Activated B cell treated with CpG ODN at 0.5 μM for 24 hours (primary cell): ENCODE measurements around the gene CNGB1. TPM values are rescaled to one million over a fixed set of nuclear protein-coding genes. Genes with fewer than 3 reads are reported as not detected.

Experiments
- ATAC-seq: fragments of 200-7000 bp; cut with Tn5 transposase; one replicate; pipeline ENCODE4 v1.10.0; 2021; ENCODE audit warnings: low read depth, mild to moderate bottlenecking, moderate library complexity
- CTCF ChIA-PET: fragments of 350-600 bp; sonication (Branson Sonifier 250); formaldehyde crosslinking; loops from one replicate; lab custom pipeline; 2021; ENCODE audit warnings: antibody characterized with exemption; lab: Charles Lee
- POLR2A ChIA-PET: fragments of 350-600 bp; sonication (Branson Sonifier 250); formaldehyde crosslinking; loops from one replicate; lab custom pipeline; 2021; ENCODE audit warnings: antibody characterized with exemption; lab: Charles Lee
- DNase-seq: peaks from one replicate; pipeline ENCODE4 v3.0.0; 2022
- H3K27ac Mint-ChIP-seq: one replicate; pipeline ENCODE4 v1.8.0; 2020; ENCODE audit warnings: mixed read lengths
- H3K27me3 Mint-ChIP-seq: one replicate; pipeline ENCODE4 v1.8.0; 2021; ENCODE audit warnings: mixed read lengths
- H3K36me3 Mint-ChIP-seq: one replicate; pipeline ENCODE4 v1.8.0; 2021; ENCODE audit warnings: low read depth, mixed read lengths
- H3K4me1 Mint-ChIP-seq: one replicate; pipeline ENCODE4 v1.8.0; 2021; ENCODE audit warnings: mixed read lengths
- H3K4me3 Mint-ChIP-seq: one replicate; pipeline ENCODE4 v1.8.0; 2020; ENCODE audit warnings: mild to moderate bottlenecking, mixed read lengths
- H3K9me3 Mint-ChIP-seq: one replicate; pipeline ENCODE4 v1.8.0; 2020; ENCODE audit warnings: mixed read lengths
- CTCF ChIP-seq: fragments of 200-600 bp; IDR thresholded peaks from one replicate; pipeline ENCODE4 v1.8.0; 2022; ENCODE audit warnings: antibody characterized with exemption, mild to moderate bottlenecking
- intact Hi-C: fragments of 100-400 bp; cut with micrococcal nuclease; formaldehyde crosslinking; loops from one replicate; pipeline ENCODE4 v1.15.1; 2024
- total RNA-seq: library from RNA; stranded (reverse); gene quantifications from 2 replicates; pipeline ENCODE4 v1.2.3, GENCODE V29; 2022

Gene CNGB1
- total RNA-seq, 1 donor from 2014 or later = not detected

- Mint-ChIP-seq H3K36me3 (no peaks in the 10 kb centered on the region), H3K4me1 (no peaks in the 10 kb centered on the region), H3K27ac (no peak overlapping the region), H3K9me3 (peaks cover 4% of the 10 kb centered on the region), H3K4me3 (no peak overlapping the region), H3K27me3 (peaks cover 23% of the 10 kb centered on the region)
- no peak for DNase-seq
- CTCF ChIA-PET = no interaction called here
- intact Hi-C loops = no loop called here
- ATAC-seq = no peak
- TF ChIP-seq CTCF = no peak
- POLR2A ChIA-PET = no interaction called here
Observed at GRCh38 chr16:57924514-57924913, 46.4 kb downstream of the CNGB1 start.

- H3K27ac Mint-ChIP-seq = no peak overlapping the region
- CTCF ChIA-PET = no interaction called here
- H3K9me3 Mint-ChIP-seq = peaks cover 6% of the 10 kb centered on the region
- ATAC-seq (no peak), DNase-seq (no peak)
- H3K27me3 Mint-ChIP-seq = peaks cover 20% of the 10 kb centered on the region
- no peak overlapping the region for H3K4me3 Mint-ChIP-seq
- POLR2A ChIA-PET = no interaction called here
- intact Hi-C loops = no loop called here
- H3K4me1 Mint-ChIP-seq = no peaks in the 10 kb centered on the region
- H3K36me3 Mint-ChIP-seq = no peaks in the 10 kb centered on the region
- no peak for TF ChIP-seq CTCF
Observed at GRCh38 chr16:57923841-57924240, 47.1 kb downstream of the CNGB1 start.

DNA sequence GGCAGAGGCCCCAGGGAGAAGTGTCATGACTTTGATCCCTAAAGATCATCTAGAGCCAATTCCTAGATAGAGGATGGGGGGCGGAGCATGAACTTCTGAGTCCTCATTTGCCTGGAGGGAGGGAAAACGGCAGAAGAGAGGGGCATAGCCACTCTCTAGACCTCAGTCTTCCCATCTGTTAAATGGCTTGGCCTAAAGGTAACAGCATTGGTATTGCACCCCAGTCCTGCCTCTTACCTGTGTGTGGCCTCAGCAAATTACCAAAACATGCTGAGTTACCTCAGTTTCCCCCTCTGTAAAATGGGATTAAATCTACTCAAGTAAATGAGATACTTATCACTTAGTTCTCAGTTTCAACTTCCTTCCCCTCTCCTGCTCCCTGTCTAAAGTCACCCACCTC is 47.5 kb downstream of the CNGB1 start:
- ChIA-PET POLR2A (no interaction called here), CTCF (no interaction called here)
- intact Hi-C loops = no loop called here
- ATAC-seq (no peak), DNase-seq (no peak)
- Mint-ChIP-seq H3K4me1 (no peaks in the 10 kb centered on the region), H3K9me3 (peaks cover 6% of the 10 kb centered on the region), H3K4me3 (no peak overlapping the region), H3K27ac (no peak overlapping the region), H3K27me3 (peaks cover 20% of the 10 kb centered on the region), H3K36me3 (no peaks in the 10 kb centered on the region)
- TF ChIP-seq CTCF = no peak

DNA sequence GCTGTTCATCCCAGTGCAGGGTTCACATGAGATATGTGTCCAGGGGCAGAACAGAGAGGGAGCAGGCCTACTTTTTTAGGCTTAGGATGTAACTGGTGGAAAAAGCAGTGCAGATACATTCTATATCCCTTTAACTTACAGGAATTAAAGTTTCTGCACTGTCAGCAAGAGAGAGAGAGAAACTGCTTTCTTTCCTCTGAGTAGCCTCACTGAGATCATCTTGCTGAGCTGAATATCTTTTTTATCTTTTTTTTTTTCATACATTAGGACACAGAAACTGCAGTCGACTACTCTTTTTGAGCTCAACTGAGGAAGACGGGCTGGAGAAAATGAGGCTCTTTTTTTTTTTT is 50.1 kb downstream of the CNGB1 start:
- CTCF ChIA-PET = no interaction called here
- Mint-ChIP-seq H3K36me3 (no peaks in the 10 kb centered on the region), H3K9me3 (peaks cover 6% of the 10 kb centered on the region), H3K4me1 (no peaks in the 10 kb centered on the region), H3K27me3 (peaks cover 16% of the 10 kb centered on the region), H3K27ac (no peak overlapping the region), H3K4me3 (no peak overlapping the region)
- ATAC-seq (no peak), DNase-seq (no peak)
- POLR2A ChIA-PET = no interaction called here
- no peak for TF ChIP-seq CTCF
- intact Hi-C loops = no loop called here

GRCh38 chr16:57920215-57920879 is 50.6 kb downstream of the CNGB1 start:
- TF ChIP-seq CTCF = no peak

More at GRCh38 chr16:57920215-57920879, 50.6 kb downstream of the CNGB1 start:
- H3K4me1 Mint-ChIP-seq = no peaks in the 10 kb centered on the region
- DNase-seq (no peak), ATAC-seq (no peak)
- H3K9me3 Mint-ChIP-seq = peaks cover 6% of the 10 kb centered on the region
- H3K4me3 Mint-ChIP-seq = no peak overlapping the region
- H3K27me3 Mint-ChIP-seq = peaks cover 16% of the 10 kb centered on the region
- no peaks in the 10 kb centered on the region for H3K36me3 Mint-ChIP-seq
- CTCF ChIA-PET = no interaction called here
- POLR2A ChIA-PET = no interaction called here
- no peak overlapping the region for H3K27ac Mint-ChIP-seq
- intact Hi-C loops = no loop called here
